HCT116 (cell line): ENCODE data around the gene TMEM62. TPM values are rescaled to one million over a fixed set of nuclear protein-coding genes. Genes with fewer than 3 reads are reported as not detected.

Experiments
- ATAC-seq: fragments of 200-7000 bp; cut with Tn5 transposase; 2 replicates; pipeline ENCODE4 v1.9.1; 2020; ENCODE audit warnings: mild to moderate bottlenecking, moderate library complexity
- BruUV-seq: library from RNA; stranded (reverse); fragments of 400-500 nt; replicated peaks from 2 replicates; lab custom pipeline; 2021; lab: Mats Ljungman, UMichigan
- CTCF ChIA-PET: fragments of 300-600 bp; sonication (Branson Sonifier 250); formaldehyde crosslinking; loops from one replicate; lab custom pipeline; 2021; ENCODE audit warnings: antibody characterized with exemption; lab: Charles Lee
- POLR2A ChIA-PET: fragments of 300-600, 350-600 bp; sonication (Branson Sonifier 250); formaldehyde crosslinking; loops from one replicate; lab custom pipeline; 2021; ENCODE audit warnings: antibody characterized with exemption; lab: Charles Lee
- RAD21 ChIA-PET, 2 experiments: fragments of 300-600 bp; sonication (Branson Sonifier 250); formaldehyde crosslinking; loops; one replicate each; lab custom pipeline; 2023; ENCODE audit warnings: low total read pairs in 2 of 2; ENCODE audit not compliant: uncharacterized antibody in 2 of 2, unreplicated experiment in 2 of 2, low non-redundant PET in 1 of 2; lab: Charles Lee
- DNase-seq: peaks from one replicate; pipeline ENCODE4 v3.0.0-alpha.2; 2010; ENCODE audit warnings: low read depth, low spot score
- H2AFZ ChIP-seq: fragments of 200-600 bp; shearing (Covaris generic), sonication (generic); 2 replicates; pipeline ENCODE4 v1.6.1; 2017; ENCODE audit warnings: low read depth, mixed run types, mixed read lengths, antibody characterized with exemption, low read length; ENCODE audit not compliant: poor library complexity, severe bottlenecking
- H3K27ac ChIP-seq: 2 replicates; pipeline ENCODE4 v1.5.1; 2012; ENCODE audit warnings: low read depth, low read length
- H3K27me3 ChIP-seq: fragments of 200-600 bp; sonication (generic); 2 replicates; pipeline ENCODE4 v1.6.1; 2016; ENCODE audit warnings: mixed run types, low read length, mixed read lengths; ENCODE audit not compliant: insufficient read depth
- H3K36me3 ChIP-seq, 2 experiments: fragments of 200-500 bp in 1 of 2; fragments of 200-600 bp in 1 of 2; sonication (Bioruptor generic) in 1 of 2; sonication (generic) in 1 of 2; 2 replicates each; pipeline versions ENCODE4 v1.5.1 to v1.6.1; 2014 to 2016; ENCODE audit warnings: low read length in 2 of 2, inconsistent platforms in 1 of 2, mixed read lengths in 1 of 2, mixed run types in 1 of 2; ENCODE audit not compliant: insufficient read depth in 2 of 2, control insufficient read depth in 1 of 2
- H3K4me1 ChIP-seq, 2 experiments: fragments of 200-600 bp in 1 of 2; sonication (generic) in 1 of 2; 2 replicates each; pipeline versions ENCODE4 v1.5.1 to v1.6.1; 2012 to 2017; ENCODE audit warnings: low read length in 2 of 2, inconsistent platforms in 1 of 2, mild to moderate bottlenecking in 1 of 2, mixed read lengths in 1 of 2, mixed run types in 1 of 2, moderate library complexity in 1 of 2; ENCODE audit not compliant: insufficient read depth in 2 of 2, control insufficient read depth in 1 of 2
- H3K4me2 ChIP-seq: fragments of 200-600 bp; sonication (generic); 2 replicates; pipeline ENCODE4 v1.6.1; 2017; ENCODE audit warnings: mixed run types, low read length, mixed read lengths
- H3K4me3 ChIP-seq, 2 experiments: fragments of 200-600 bp in 1 of 2; sonication (generic) in 1 of 2; replicated peaks in 1 of 2; 2 replicates each; pipeline ENCODE4 v1.5.1; 2011 to 2016; ENCODE audit warnings: low read length in 2 of 2, control low read depth in 1 of 2, low read depth in 1 of 2, mild to moderate bottlenecking in 1 of 2, mixed read lengths in 1 of 2, mixed run types in 1 of 2
- H3K79me2 ChIP-seq: fragments of 200-600 bp; sonication (generic); 2 replicates; pipeline ENCODE4 v1.6.1; 2017; ENCODE audit warnings: mild to moderate bottlenecking, mixed run types, low read length, moderate library complexity, mixed read lengths; ENCODE audit not compliant: insufficient read depth
- H3K9ac ChIP-seq: fragments of 200-600 bp; sonication (generic); 2 replicates; pipeline ENCODE4 v1.6.1; 2016; ENCODE audit warnings: low read length, mixed read lengths
- H3K9me2 ChIP-seq: fragments of 200-600 bp; sonication (generic), shearing (Covaris generic); 2 replicates; pipeline ENCODE4 v1.6.1; 2017; ENCODE audit warnings: mixed run types, mild to moderate bottlenecking, moderate library complexity; ENCODE audit not compliant: insufficient read depth
- H3K9me3 ChIP-seq, 2 experiments: fragments of 200-500 bp in 1 of 2; fragments of 200-600 bp in 1 of 2; sonication (Bioruptor generic) in 1 of 2; sonication (generic) in 1 of 2; 2 replicates each; pipeline ENCODE4 v1.6.1; 2014 to 2017; ENCODE audit warnings: low read length in 2 of 2, mixed read lengths in 2 of 2, inconsistent platforms in 1 of 2, low read depth in 1 of 2, mild to moderate bottlenecking in 1 of 2, mixed run types in 1 of 2, moderate library complexity in 1 of 2; ENCODE audit not compliant: control insufficient read depth in 1 of 2, insufficient read depth in 1 of 2
- H4K20me1 ChIP-seq: fragments of 200-600 bp; sonication (generic), shearing (Covaris generic); 2 replicates; pipeline ENCODE4 v1.6.1; 2017; ENCODE audit warnings: mixed run types, mild to moderate bottlenecking, moderate library complexity; ENCODE audit not compliant: insufficient read depth
- EZH2 ChIP-seq: fragments of 200-600 bp; sonication (generic); IDR thresholded peaks from 2 replicates; pipeline ENCODE4 v1.6.1; 2017; ENCODE audit warnings: antibody characterized with exemption, mixed run types
- EZH2phosphoT487 ChIP-seq: fragments of 200-600 bp; IDR thresholded peaks from 2 replicates; pipeline ENCODE4 v1.6.1; 2018; ENCODE audit warnings: antibody characterized with exemption, borderline replicate concordance
- RAD21 ChIP-seq: IDR thresholded peaks from 2 replicates; pipeline ENCODE4 v1.6.1; 2012; ENCODE audit warnings: low read depth, mild to moderate bottlenecking
- SIN3A ChIP-seq: IDR thresholded peaks from 2 replicates; pipeline ENCODE4 v1.6.1; 2012; ENCODE audit warnings: low read depth
- SP1 ChIP-seq: IDR thresholded peaks from 2 replicates; pipeline ENCODE4 v1.6.1; 2012; ENCODE audit warnings: low read depth
- TCF7L2 ChIP-seq: IDR thresholded peaks from 2 replicates; pipeline ENCODE4 v1.7.0; 2011; ENCODE audit warnings: borderline replicate concordance, inconsistent platforms; ENCODE audit not compliant: insufficient read depth, insufficient read length; ENCODE audit errors: extremely low read depth
- YY1 ChIP-seq: IDR thresholded peaks from 2 replicates; pipeline ENCODE4 v1.6.1; 2011; ENCODE audit warnings: low read length, low read depth, moderate library complexity, mild to moderate bottlenecking; ENCODE audit not compliant: insufficient replicate concordance; ENCODE audit errors: extremely low read depth
- intact Hi-C: fragments of 100-400 bp; cut with micrococcal nuclease; formaldehyde crosslinking; loops from 2 replicates; pipeline ENCODE4 v1.10.0; 2022
- total RNA-seq: library from RNA; stranded (reverse); gene quantifications from one replicate; pipeline ENCODE4 v1.2.1, GENCODE V29; 2021; ENCODE audit not compliant: unreplicated experiment
- TF ChIP-seq, protein P1 (sequence below), 3 experiments: fragments of 200-600 bp in 1 of 3; sonication (generic) in 1 of 3; IDR thresholded peaks in 2 of 3; conservative IDR thresholded peaks in 1 of 3; 2 replicates each; pipeline ENCODE4 v1.5.1; 2012 to 2017; ENCODE audit warnings: low read depth in 2 of 3, low read length in 2 of 3, antibody characterized with exemption in 1 of 3, borderline replicate concordance in 1 of 3, control low read depth in 1 of 3, mild to moderate bottlenecking in 1 of 3, mixed read lengths in 1 of 3, mixed run types in 1 of 3, moderate library complexity in 1 of 3; ENCODE audit not compliant: insufficient read depth in 1 of 3
- TF ChIP-seq, protein P2 (sequence below): IDR thresholded peaks from 2 replicates; pipeline ENCODE4 v1.6.1; 2012; ENCODE audit warnings: low read depth

Gene TMEM62
- total RNA-seq, 1 experiment from 2014 or later: 8.8 TPM

DNA sequence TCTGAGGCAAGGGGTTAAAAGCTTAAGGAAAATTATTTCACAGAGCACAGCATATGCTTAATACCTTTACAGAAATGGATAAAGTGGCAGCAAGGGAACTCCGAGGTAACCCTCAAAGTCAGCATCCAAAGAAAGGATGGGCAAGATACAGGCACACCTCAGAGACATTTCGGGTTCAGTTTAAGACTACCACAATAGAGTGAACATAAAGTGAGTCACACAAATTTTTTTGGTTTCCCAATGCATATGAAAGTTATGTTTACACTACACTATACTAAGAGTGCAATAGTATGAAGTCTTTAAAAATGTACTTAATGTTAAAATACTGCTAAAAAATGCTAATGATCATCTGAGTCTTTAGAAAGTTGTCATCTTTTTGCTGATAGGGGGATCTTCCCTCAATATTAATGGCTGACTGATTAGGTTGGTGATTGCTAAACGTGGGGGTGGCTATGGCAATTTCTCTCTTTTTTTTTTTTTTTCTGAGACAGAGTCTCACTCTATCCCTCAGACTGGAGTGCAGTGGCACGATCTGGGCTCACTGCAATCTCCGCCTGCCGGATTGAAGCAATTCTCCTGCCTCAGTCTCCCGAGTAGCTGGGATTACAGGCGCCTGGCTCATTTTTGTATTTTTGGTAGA, 37.6 kb upstream of the TMEM62 start:
- H3K79me2 ChIP-seq: peaks cover 77% of the 10 kb centered on the region
- no peak overlapping the region for H3K4me3 ChIP-seq
- H3K4me1 ChIP-seq: no peaks in the 10 kb centered on the region
- no TSS peak for BruUV-seq
- CTCF ChIA-PET: no interaction called here
- H4K20me1 ChIP-seq: no peaks in the 10 kb centered on the region
- no peak overlapping the region for H3K9ac ChIP-seq
- POLR2A ChIA-PET: interaction anchor here (1.0 kb wide), 1 partner anchor 10 kb away, joined by 3 read pairs; the partner anchor contains the start of gene UBR1
- H3K36me3 ChIP-seq: no peaks in the 10 kb centered on the region; a peak in 1 of 4 replicates
- H3K27ac ChIP-seq: no peak overlapping the region
- no peaks in the 10 kb centered on the region for H3K9me2 ChIP-seq
- H3K9me3 ChIP-seq: no peaks in the 10 kb centered on the region
- no peak overlapping the region for H3K4me2 ChIP-seq
- RAD21 ChIA-PET: no interaction called here
- no peak for DNase-seq
- intact Hi-C loops: no loop called here
- no peak for ATAC-seq
- TF ChIP-seq EZH2phosphoT487: no peak
- TF ChIP-seq RAD21: no peak
- TF ChIP-seq, protein P1, sequence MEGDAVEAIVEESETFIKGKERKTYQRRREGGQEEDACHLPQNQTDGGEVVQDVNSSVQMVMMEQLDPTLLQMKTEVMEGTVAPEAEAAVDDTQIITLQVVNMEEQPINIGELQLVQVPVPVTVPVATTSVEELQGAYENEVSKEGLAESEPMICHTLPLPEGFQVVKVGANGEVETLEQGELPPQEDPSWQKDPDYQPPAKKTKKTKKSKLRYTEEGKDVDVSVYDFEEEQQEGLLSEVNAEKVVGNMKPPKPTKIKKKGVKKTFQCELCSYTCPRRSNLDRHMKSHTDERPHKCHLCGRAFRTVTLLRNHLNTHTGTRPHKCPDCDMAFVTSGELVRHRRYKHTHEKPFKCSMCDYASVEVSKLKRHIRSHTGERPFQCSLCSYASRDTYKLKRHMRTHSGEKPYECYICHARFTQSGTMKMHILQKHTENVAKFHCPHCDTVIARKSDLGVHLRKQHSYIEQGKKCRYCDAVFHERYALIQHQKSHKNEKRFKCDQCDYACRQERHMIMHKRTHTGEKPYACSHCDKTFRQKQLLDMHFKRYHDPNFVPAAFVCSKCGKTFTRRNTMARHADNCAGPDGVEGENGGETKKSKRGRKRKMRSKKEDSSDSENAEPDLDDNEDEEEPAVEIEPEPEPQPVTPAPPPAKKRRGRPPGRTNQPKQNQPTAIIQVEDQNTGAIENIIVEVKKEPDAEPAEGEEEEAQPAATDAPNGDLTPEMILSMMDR (IDR thresholded peaks at IDR 0.05 in 2 of 3, conservative IDR thresholded peaks at IDR 0.05 in 1 of 3; ENCODE audit: borderline replicate concordance in 1 of 3, insufficient read depth in 1 of 3, low read depth in 2 of 3, low read length in 2 of 3): no peak
- H3K27me3 ChIP-seq: no peaks in the 10 kb centered on the region
- H2AFZ ChIP-seq: no peak overlapping the region

DNA sequence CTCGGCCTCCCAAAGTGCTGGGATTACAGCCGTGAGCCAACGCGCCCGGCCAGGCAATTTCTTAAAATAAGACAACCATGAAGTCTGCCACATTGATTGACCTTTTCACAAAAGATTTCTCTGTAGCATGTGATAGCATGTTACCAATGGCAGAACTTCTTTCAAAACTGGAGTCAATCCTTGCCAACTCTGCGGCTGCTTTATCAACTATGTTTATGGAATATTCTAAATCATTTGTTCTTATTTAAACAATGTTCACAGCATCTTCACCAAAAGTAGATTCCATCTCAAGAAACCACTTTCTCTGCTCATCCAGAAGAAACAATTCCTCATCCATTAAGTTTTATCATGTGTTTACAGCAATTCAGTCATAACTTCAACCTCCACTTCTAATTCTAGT, 37.0 kb upstream of the TMEM62 start:
- H3K79me2 ChIP-seq: peaks cover 78% of the 10 kb centered on the region
- H4K20me1 ChIP-seq: no peaks in the 10 kb centered on the region
- H3K36me3 ChIP-seq: no peaks in the 10 kb centered on the region; a peak in 1 of 4 replicates
- no peak for ATAC-seq
- H3K9ac ChIP-seq: no peak overlapping the region
- RAD21 ChIA-PET: no interaction called here
- no peak overlapping the region for H2AFZ ChIP-seq
- H3K4me1 ChIP-seq: no peaks in the 10 kb centered on the region
- no peaks in the 10 kb centered on the region for H3K9me2 ChIP-seq
- CTCF ChIA-PET: no interaction called here
- H3K9me3 ChIP-seq: no peaks in the 10 kb centered on the region
- H3K4me2 ChIP-seq: no peak overlapping the region
- H3K27me3 ChIP-seq: no peaks in the 10 kb centered on the region
- no TSS peak for BruUV-seq
- intact Hi-C loops: no loop called here
- H3K4me3 ChIP-seq: no peak overlapping the region
- H3K27ac ChIP-seq: no peak overlapping the region
- TF ChIP-seq TCF7L2 (no peak), EZH2 (no peak), SIN3A (no peak), YY1 (no peak), SP1 (no peak), RAD21 (no peak)
- TF ChIP-seq, protein P2, sequence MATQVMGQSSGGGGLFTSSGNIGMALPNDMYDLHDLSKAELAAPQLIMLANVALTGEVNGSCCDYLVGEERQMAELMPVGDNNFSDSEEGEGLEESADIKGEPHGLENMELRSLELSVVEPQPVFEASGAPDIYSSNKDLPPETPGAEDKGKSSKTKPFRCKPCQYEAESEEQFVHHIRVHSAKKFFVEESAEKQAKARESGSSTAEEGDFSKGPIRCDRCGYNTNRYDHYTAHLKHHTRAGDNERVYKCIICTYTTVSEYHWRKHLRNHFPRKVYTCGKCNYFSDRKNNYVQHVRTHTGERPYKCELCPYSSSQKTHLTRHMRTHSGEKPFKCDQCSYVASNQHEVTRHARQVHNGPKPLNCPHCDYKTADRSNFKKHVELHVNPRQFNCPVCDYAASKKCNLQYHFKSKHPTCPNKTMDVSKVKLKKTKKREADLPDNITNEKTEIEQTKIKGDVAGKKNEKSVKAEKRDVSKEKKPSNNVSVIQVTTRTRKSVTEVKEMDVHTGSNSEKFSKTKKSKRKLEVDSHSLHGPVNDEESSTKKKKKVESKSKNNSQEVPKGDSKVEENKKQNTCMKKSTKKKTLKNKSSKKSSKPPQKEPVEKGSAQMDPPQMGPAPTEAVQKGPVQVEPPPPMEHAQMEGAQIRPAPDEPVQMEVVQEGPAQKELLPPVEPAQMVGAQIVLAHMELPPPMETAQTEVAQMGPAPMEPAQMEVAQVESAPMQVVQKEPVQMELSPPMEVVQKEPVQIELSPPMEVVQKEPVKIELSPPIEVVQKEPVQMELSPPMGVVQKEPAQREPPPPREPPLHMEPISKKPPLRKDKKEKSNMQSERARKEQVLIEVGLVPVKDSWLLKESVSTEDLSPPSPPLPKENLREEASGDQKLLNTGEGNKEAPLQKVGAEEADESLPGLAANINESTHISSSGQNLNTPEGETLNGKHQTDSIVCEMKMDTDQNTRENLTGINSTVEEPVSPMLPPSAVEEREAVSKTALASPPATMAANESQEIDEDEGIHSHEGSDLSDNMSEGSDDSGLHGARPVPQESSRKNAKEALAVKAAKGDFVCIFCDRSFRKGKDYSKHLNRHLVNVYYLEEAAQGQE: no peak
- POLR2A ChIA-PET: no interaction called here
- no peak for DNase-seq
